Skin epidermis (tissue), 12 donors: ENCODE measurements around the gene GAP43.
"Not testable (repeated sequence)": the region's sequence is repeated elsewhere in the genome, so short reads cannot be mapped to it uniquely, and the experiment has no call there.

ENCODE experiments used
- H3K27ac ChIP-seq, 21 experiments: fragments of 200-600 bp; sonication (generic) in 11 of 21; one replicate each; pipeline ENCODE4 v1.5.0; 2020; ENCODE audit warnings: mild to moderate bottlenecking in 3 of 21, inconsistent platforms in 2 of 21, moderate library complexity in 2 of 21
- H3K4me3 ChIP-seq, 7 experiments: fragments of 200-600 bp; sonication (generic) in 2 of 7; one replicate each; pipeline ENCODE4 v1.5.0; 2020; ENCODE audit warnings: inconsistent platforms in 2 of 7, mild to moderate bottlenecking in 2 of 7, moderate library complexity in 1 of 7

GAP43 gene

DNA sequence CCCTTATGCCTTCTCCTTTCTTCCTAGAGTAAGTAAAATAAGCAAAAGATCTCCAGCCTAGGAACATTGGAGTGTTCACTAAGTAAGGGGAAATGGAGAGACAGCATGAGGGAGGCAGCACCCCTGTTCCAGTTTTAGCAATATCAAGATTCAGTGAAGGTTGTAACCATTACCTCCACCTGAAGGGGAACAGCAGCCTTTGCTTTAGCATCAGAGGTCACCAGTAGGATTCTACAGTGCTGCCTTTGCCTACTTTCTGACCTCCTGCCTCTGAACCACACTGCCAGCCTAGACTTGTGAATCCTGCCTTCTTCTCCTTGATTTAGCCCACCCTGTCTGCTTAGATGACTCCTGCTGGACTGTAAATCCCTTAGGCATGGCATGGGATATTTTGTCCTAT, 104.7 kb downstream of the GAP43 start:
- Histone ChIP-seq H3K27ac (no peak overlapping the region), H3K4me3 (no peak overlapping the region)

GRCh38 chr3:115736341-115736740, 113.0 kb downstream of the GAP43 start:
- H3K4me3 ChIP-seq, H3K27ac ChIP-seq: not testable (repeated sequence)

DNA sequence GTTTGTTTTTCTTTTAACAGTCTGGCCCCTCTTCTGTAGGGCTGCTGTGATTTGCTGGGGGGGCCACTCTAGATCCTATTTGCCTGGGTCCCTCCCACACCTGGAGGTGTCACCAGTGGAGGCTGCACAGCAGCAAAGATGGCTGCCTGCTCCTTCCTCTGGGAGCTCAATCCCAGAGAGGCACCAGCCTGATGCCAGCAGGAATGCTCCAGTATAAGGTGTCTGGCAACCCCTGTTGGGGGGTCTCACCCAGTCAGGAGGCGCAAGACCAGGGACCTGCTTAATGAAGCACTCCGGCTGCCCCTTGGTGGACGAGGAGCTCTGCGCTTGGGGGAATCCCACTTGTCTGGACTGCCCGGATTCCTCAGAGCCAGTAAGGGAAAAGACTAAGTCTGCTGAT, 118.3 kb downstream of the GAP43 start:
- Histone ChIP-seq H3K27ac (no peak overlapping the region), H3K4me3 (no peak overlapping the region)

DNA sequence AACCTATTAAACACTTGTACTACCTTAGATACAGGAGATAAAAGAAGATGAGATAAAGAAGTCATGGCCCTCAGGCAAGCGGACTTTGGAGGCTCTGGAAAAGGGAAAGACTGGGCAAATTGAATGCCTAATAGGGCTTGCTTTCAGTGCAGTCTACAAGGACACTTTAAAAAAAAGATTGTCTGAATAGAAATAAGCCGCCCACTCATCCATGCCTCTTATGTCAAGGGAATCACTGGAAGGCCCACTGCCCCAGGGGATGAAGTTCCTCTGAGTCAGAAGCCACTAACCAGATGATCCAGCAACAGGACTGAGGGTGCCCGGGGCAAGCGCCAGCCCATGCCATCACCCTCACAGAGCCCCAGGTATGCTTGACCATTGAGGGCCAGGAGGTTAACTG, 121.2 kb downstream of the GAP43 start:
- not testable (repeated sequence) for H3K4me3 ChIP-seq, H3K27ac ChIP-seq

- not testable (repeated sequence) for H3K4me3 ChIP-seq, H3K27ac ChIP-seq
These were observed 129.7 kb downstream of the GAP43 start for GRCh38 chr3:115752978-115753377.

DNA sequence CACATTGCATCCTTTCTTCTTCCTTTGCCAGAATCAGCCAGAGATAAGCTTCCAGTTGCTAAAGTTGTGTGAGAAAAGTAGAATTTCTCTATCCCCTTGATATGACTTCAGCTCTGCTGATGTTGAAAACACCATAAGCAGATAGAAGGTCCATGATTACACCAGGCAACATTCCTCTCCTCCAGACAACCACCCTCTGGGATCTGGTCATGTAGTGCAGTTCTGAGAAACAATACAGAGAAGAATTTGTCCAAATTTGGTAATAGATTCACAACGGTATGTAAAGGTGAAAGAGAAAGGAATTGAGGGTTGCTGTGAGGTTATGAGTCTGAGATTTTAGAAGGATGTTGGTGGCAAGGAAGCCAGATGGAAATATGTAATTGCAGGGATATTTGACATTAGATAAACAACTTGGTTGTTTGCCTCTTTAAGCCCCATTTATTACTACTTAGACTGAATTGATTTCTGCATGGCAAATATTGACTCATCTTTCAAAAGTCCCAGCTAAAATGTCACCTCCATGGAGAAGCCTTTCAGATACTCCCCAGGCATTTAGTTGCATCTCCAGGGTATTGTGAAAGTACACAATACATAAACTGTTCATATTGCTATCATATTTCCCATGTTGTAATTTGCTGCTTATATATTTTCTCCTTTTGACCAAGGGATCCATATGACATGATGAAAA, 134.9 kb downstream of the GAP43 start:
- H3K4me3 ChIP-seq = no peak overlapping the region
- H3K27ac ChIP-seq = no peak overlapping the region

DNA sequence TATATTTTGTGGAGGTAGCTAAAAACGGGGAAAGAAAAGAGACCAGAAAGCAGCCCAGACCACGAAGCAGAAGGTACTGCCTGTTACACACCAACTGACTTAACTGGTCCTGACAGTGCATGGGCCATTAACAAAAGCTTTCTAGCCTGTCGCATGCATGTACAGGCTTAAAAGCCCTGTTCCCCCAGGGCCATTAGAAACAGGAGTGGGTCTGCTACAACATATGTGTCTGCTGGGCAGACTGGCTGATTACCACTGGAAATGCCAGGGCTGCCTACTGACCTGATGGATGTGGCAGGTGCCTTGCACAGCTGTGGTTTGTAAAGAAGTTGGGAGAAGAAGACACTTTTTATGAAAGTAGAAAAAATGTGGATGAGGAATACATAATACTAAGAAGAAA, 137.4 kb downstream of the GAP43 start:
- no peak overlapping the region for H3K4me3 ChIP-seq
- no peak overlapping the region for H3K27ac ChIP-seq

- H3K27ac ChIP-seq = no peak overlapping the region
- H3K4me3 ChIP-seq = no peak overlapping the region
These were observed 138.6 kb downstream of the GAP43 start for GRCh38 chr3:115761927-115762305.

GRCh38 chr3:115766587-115767482, 143.5 kb downstream of the GAP43 start:
- H3K27ac ChIP-seq = no peak overlapping the region
- H3K4me3 ChIP-seq = no peak overlapping the region

- H3K27ac ChIP-seq = no peak overlapping the region
- no peak overlapping the region for H3K4me3 ChIP-seq
These were observed 145.4 kb downstream of the GAP43 start for GRCh38 chr3:115768661-115769060.
